ENCODE data around the gene LRR1.
"Not testable (repeated sequence)": the region's sequence is repeated elsewhere in the genome, so short reads cannot be mapped to it uniquely, and the experiment has no call there.

The LRR1 gene

DNA sequence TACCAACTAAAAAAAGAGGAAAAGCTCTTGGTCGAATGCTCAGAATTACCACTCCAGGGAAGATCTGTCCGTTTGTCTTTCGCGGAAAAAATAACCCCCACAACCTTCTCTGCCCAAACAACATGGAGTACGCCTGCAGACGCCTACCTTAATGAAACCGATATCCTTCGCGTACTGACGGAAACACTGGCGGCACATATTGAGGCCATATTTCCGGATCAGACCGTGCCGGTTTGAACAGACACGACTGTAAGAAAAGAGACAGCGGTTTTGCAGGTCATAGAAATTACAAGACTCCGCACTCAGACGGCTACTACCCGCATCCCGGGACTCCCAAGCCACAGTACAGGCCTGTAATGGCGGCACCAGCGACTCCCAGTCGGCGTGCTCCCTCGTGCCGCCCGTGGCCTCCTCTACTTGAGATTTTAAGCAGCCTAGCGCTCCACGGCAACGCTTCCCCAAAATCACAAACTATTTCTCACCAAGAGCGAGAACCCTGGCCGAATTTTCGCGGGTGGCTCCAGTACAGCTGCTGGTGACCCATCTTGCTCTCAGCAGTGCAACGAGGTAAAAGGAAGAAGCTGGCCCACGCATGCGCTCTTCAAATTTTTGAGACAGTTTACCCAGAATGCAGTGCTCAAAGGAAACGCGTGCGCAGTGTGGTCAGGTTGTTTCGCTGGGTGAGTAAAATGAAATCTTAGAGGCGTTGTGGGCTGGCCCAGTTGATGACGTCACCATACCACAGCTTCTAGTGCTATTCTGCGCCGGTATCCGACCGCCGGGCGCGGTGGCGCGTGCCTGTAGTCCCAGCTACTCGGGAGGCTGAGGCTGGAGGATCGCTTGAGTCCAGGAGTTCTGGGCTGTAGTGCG lies 12.7 kb upstream of the LRR1 start, which contains the start of gene RPS29:
TSS of gene RPS29 (minus strand) at position 578 of the 870 bp plus-strand sequence. CDS start at position 544, 34 bp downstream.
- peak; percentile 97 for DNase-seq (ENCODE audit: low read depth)

DNA sequence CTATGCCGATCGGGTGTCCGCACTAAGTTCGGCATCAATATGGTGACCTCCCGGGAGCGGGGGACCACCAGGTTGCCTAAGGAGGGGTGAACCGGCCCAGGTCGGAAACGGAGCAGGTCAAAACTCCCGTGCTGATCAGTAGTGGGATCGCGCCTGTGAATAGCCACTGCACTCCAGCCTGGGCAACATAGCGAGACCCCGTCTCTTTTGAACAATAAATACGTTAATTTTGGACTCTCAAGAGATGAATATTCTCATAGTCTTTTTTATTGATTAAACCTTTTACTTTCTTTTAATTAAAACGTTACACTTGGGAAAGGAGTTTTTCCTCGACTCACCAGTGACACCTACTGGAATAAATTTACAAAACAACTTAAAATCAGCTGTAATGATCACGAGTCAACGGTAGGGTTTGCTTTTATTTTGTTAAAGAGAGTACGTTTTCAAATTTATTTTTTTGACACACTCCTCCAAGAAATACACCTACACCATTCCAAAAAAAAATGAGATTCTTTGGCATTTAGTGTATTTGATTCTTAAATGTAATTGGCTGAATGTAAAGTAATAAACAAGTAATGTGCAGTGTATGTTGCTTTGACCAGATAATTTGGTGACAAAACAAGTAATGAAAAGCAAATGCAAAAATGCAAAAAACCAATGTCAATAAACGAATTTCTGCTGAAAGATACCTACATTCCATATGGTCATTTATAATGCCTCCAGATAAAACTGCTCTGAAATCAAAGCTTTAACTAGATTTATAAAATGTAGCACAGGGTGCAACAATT lies 11.9 kb upstream of the LRR1 start:
- peak; percentile 17 for DNase-seq (ENCODE audit: low read depth)

DNA sequence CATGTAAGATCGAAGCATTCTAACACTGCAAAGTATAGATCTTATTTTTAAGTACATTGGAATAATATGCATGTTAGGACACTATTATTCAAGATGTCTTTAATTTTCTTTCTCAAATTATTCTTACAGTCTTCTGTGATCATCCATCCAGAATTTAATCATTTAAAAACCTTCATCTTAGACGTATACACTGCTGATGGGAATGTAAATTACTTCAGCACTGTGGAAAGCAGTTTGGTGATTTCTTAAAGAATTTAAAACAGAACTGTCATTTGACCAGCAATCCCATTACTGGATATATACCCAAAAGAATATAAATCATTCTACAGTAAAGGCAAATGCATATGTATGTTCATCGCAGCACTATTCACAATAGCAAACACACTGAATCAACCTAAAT lies 9.4 kb upstream of the LRR1 start:
- no peak for DNase-seq (ENCODE audit: low read depth)

DNA sequence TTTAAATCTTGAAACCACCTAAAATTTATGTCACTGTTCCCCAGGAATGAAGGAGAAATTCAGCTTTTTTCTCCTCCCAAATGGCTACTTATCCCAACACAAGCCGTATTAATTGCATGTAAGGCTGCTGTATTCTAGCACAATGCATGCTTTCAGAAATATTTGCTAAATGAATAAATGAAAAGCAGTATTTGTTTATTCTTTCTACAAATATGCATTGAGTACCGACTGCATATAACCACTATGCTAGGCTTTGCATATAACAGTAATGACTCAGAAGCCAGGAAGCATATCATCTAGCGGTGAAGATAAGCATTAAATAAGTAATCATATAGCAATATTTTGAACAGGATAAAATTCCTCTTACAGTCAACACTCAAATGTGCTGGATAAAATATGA lies 5.7 kb upstream of the LRR1 start:
- no peak for DNase-seq (ENCODE audit: low read depth)

DNA sequence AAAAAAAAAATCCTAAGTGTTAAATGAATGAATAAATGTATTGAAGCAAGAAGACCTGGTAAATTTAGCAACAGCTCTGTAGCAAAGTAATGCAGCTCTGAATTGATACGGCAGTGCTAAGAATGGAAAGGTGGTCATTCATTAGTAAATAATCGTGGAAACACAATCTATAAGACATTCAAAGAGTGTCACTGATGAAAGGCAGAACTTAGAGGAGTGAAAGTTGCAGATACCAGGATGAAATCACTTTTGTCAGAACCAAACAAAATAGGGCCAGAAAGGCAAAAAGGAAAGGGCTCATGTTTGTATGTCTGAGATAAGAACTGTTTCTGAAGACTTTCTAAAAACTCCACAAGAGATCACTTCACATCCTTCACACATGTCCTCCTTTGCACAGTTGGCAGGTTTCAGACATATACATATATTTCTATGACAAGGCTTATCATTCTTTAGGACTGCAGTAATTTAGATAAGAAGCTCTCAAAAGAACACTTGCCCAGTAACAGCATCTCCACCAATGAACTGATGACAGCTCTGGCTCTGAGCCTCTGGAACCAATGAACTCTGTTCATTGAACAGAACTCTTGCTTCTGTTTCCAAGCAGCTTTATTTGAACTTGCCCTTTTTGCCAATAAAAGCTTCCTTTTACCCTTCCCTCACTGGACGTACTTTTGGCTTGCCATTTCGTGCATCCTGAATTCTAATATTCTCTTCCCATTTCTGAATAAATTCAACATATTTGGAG lies 4.2 kb upstream of the LRR1 start:
- DNase-seq (ENCODE audit: low read depth): no peak

DNA sequence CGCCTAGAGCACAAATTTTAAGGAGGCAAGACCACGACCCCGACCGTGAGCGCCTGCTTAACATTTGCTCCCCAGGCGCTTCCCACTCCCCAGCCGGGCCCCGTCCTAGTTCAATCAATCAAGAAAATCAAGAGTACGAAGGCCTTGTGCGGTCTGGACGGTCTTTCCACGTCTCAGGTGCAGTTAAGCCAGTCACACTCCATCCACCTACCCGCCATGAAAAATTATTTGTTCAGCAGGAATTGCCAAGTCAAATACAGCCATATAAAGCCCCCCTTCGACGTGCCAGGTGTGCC lies 603 bp upstream of the LRR1 start:
- DNase-seq (ENCODE audit: low read depth): no peak

DNA sequence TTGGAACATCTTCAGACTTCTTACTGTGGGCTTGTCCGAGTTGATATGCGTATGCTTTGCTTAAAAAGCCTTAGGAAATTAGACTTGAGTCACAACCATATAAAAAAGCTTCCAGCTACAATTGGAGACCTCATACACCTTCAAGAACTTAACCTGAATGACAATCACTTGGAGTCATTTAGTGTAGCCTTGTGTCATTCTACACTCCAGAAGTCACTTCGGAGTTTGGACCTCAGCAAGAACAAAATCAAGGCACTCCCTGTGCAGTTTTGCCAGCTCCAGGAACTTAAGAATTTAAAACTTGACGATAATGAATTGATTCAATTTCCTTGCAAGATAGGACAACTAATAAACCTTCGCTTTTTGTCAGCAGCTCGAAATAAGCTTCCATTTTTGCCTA lies 8.8 kb downstream of the LRR1 start:
- no peak for DNase-seq (ENCODE audit: low read depth)

DNA sequence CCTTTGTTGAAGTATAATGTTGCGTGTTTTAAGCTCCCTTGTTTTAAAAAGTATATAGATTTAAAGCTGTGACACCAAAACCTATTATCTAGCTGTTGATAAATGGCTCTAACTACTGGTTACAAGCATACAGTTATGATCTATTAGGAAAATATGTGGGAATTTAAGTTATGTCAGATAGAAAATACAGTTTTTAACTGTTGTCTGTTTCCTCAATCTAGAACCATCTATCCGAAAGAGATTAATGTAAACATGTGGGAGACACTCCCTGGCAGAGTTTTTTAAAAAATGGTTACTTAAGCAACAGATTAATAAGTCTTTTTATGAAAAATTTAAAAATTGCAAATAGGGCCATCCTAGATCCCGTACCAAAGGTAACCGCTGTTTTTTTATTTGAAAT lies 13.5 kb downstream of the LRR1 start:
- no peak for DNase-seq (ENCODE audit: low read depth)

DNA sequence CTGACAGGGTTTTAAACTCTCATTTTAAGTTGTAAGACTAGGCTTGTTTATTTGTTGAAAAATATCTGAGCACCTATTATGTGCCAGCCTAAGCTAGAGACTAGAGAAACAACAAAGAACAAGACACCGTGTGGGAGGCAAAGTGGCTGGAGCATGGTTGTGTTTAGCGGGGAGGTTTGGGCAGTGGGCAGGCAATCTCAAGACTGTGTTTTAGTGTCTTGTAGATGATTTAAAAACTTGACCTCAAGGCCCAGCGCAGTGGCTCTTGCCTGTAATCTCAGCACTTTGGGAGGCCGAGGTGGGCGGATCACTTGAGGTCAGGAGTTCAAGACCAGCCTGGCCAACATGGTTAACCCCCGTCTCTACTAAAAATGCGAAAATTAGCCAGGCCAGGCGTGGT lies 13.9 kb downstream of the LRR1 start:
- no peak for DNase-seq (ENCODE audit: low read depth)

DNA sequence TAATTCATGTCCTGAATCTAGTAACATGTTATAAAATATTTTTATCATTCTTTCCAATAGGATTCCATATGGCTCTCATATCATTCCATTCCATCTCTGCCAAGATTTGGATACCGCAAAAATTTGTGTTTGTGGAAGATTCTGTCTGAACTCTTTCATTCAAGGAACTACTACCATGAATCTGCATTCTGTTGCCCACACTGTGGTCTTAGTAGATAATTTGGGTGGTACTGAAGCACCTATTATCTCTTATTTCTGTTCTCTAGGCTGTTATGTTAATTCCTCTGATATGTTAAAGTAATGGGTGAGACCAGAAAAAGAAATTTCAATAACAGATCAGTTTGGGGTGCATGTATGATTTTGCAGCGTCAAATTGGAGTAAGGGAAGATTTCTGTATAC lies 15.5 kb downstream of the LRR1 start:
- no peak for DNase-seq (ENCODE audit: low read depth)

DNA sequence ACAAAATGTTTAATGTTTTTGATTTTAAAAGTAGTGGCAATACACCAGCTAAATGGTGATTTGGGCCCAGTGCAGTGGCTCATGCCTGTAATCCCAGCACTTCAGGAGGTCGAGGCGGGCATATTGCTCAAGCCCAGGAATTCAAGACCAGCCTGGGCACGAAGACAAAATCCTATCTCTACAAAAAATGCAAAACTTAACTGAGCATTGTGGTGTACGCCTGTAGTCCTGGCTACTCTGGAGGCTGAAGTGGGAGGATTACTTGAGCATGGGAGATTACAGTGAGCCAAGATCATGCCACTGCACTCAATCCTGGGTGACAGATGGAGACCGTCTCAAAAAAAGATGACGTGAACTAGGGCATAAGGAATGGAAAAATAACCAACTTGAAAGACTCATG lies 17.0 kb downstream of the LRR1 start:
- no peak for DNase-seq (ENCODE audit: low read depth)

DNA sequence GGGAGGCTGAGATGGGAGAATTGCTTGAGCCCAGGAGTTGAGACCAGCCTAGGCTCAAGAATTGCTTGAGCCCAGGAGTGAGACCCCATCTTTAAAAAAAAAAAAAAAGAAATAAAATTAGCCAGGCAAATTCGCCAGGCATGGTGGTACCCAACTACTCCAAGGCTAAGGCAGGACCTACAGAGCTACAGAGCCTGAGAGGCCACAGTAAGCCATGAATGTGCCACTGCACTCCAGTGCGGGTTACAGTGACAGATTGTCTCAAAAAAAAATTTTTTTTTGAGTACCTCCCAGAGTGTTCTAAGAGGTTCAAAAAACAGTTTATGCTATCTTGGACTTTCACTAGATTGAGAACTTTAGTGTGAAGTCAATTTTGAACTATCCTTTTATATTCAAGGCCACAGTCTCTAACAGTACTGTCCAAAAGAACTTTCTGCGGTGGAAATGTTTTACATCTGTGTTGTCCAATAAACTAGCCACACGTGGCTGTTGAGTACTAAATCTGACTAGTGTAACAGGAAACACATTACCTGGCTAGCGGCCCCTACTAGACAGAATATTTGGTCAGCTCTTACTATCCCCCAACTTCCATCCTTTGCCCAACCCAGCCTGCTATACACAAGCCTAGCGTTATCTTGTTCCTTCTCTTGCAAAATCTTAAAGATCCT lies 19.2 kb downstream of the LRR1 start:
- DNase-seq (ENCODE audit: low read depth): no peak

DNA sequence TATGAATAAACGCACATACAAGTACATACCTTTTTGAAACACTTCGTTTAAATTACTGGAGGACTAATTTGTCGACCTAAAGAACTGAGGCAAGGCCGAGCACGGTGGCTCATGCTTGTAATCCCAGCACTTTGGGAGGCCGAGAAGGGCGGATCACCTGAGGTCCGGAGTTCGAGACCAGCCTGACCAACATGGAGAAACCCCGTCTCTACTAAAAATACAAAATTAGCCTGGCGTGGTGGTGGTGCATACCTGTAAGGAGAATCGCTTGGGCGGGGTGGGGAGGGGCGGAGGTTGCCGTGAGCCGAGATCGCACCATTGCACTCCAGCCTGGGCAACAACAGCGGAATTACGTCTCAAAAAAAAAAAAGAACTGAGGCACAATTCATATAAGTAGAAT lies 20.5 kb downstream of the LRR1 start:
- not testable (repeated sequence) for DNase-seq (ENCODE audit: low read depth)

DNA sequence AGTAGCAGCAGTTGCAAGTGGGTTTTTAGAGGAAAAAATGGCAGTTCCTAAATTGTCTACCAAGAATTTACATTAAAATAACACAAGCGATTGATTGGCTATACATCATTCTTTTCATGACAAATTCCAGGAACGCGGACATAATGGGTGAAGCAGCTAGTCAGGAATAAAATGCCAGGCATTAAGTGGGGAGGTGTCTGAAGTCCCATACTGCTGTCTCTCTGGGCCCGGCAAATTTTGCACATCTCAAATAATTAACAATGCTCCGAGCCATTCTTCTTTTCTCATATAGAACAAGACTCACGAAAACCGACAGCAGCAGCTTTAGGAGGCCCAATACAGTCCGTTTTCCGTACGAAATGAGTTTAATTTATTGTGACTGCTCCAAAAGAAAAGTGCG lies 21.0 kb downstream of the LRR1 start:
- no peak for DNase-seq (ENCODE audit: low read depth)

DNA sequence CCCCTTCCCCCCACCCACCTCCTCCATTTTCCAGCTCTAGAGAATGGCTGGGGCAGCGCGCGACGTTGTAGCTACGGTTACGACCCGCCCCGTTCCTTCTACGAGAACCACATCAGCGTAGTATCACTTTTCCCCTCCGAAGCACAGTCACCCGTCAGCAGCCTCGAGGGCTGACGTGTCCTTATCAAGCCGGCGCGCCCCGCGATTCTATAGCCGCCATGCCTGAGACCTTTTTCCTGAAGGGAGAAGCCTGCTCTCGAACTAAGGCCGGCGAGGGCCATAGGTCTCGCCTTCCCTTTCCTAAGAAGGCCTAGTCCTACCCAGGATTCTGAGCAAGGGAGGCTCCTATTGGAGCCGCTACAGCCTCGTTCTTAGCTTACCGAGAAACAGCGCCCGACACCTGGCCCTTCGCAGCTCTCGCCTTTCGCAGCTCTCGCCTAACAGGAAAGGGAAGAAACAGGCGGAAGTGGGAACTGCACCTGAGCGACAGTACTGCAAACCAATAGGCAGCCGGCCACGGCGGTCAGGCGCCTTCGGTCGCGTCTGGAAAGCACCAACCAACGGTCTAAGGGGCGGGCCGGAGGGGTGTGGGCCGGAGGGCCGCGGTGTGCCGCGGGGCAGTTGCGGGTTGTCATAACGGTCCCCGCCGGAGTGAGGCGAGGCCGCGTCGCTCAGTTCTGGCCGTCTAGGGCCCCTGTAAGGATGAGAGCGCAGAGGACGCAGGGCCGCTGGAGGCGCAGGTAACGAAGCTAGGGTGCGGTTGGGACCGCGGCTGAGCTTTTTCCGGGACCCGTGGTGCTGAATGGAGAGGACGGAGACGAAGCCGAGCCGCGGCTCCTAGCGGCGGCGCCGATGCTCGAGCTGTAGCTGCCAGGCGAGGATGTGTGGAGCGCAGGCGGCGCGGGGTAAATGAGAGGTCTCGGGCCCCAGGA lies 21.7 kb downstream of the LRR1 start, which contains the start of the genes MGAT2 and RPL36AL:
TSS of gene MGAT2 (plus strand) at position 618 of the 932 bp plus-strand sequence. CDS start 470 bp downstream, outside the sequence.
TSS of gene RPL36AL (minus strand) at position 445 of the 932 bp plus-strand sequence. CDS start 1,522 bp downstream, outside the sequence.
- peak; percentile 92 for DNase-seq (ENCODE audit: low read depth)

DNA sequence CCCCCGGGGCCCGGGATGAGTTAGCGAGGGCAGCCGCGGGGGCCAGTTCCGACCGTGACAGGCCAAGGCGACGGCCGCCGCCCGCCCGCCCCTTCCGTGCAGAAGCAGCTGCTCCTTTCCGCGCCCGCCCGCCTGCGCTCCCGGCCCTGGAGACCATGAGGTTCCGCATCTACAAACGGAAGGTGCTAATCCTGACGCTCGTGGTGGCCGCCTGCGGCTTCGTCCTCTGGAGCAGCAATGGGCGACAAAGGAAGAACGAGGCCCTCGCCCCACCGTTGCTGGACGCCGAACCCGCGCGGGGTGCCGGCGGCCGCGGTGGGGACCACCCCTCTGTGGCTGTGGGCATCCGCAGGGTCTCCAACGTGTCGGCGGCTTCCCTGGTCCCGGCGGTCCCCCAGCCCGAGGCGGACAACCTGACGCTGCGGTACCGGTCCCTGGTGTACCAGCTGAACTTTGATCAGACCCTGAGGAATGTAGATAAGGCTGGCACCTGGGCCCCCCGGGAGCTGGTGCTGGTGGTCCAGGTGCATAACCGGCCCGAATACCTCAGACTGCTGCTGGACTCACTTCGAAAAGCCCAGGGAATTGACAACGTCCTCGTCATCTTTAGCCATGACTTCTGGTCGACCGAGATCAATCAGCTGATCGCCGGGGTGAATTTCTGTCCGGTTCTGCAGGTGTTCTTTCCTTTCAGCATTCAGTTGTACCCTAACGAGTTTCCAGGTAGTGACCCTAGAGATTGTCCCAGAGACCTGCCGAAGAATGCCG lies 22.6 kb downstream of the LRR1 start:
- DNase-seq (ENCODE audit: low read depth): no peak

DNA sequence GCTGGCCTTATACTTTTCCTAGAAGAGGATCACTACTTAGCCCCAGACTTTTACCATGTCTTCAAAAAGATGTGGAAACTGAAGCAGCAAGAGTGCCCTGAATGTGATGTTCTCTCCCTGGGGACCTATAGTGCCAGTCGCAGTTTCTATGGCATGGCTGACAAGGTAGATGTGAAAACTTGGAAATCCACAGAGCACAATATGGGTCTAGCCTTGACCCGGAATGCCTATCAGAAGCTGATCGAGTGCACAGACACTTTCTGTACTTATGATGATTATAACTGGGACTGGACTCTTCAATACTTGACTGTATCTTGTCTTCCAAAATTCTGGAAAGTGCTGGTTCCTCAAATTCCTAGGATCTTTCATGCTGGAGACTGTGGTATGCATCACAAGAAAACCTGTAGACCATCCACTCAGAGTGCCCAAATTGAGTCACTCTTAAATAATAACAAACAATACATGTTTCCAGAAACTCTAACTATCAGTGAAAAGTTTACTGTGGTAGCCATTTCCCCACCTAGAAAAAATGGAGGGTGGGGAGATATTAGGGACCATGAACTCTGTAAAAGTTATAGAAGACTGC lies 23.4 kb downstream of the LRR1 start:
- no peak for DNase-seq (ENCODE audit: low read depth)

DNA sequence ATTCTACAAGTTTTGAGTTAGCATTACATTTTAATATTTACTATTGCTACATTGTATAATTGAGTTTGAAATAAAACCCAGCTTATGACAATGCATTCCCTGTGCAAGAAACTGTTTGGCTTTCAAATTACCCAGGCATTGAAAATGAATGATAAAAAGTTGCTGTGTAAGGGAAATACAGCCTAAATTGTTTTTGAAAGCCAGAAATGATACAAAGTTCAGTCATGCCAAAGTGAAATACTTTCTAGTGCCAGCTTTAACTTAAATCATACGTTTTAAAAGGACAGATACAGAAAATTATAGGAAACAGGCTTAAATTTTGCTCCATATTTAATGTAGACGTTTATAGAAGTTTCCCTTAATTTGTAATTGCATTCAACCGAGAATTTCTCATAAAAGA lies 24.6 kb downstream of the LRR1 start:
- DNase-seq (ENCODE audit: low read depth): no peak
